Measurements from ENCODE around the gene SAMD11. TPM values are rescaled to one million over a fixed set of nuclear protein-coding genes. Genes with fewer than 3 reads are reported as not detected.
"Not testable (repeated sequence)": the region's sequence is repeated elsewhere in the genome, so short reads cannot be mapped to it uniquely, and the experiment has no call there.

Gene SAMD11
- total RNA-seq, 1 donor from 2014 or later = 46.2 TPM

DNA sequence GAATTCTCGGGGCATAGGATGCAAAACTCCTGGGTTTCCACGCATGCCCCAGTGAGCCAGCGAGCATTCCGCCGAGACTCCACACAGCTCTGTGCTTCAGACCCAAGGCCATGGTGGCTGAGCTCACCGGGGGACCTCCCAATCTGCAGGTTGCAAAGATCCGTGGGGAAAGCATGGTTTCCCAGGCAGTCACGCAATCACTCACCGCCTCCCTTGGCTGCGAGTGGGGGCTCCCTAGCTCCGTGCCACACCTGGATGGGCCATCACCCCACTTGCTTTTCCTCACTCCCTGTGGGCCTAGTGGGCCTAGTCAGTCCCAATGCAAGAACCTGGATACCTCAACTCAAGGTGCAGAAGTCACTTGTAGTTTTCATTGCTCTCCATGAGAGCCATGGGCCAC, 37.0 kb upstream of the SAMD11 start:
- H3K27ac Mint-ChIP-seq (ENCODE audit: unreplicated experiment) = peak overlapping the region; percentile 38
- H3K36me3 Mint-ChIP-seq (ENCODE audit: unreplicated experiment) = peaks cover 22% of the 10 kb centered on the region
- no peak for DNase-seq
- H3K27me3 Mint-ChIP-seq (ENCODE audit: unreplicated experiment) = peaks cover 10% of the 10 kb centered on the region
- H3K4me3 Mint-ChIP-seq (ENCODE audit: unreplicated experiment) = peak overlapping the region; percentile 74
- TF ChIP-seq, protein P1, sequence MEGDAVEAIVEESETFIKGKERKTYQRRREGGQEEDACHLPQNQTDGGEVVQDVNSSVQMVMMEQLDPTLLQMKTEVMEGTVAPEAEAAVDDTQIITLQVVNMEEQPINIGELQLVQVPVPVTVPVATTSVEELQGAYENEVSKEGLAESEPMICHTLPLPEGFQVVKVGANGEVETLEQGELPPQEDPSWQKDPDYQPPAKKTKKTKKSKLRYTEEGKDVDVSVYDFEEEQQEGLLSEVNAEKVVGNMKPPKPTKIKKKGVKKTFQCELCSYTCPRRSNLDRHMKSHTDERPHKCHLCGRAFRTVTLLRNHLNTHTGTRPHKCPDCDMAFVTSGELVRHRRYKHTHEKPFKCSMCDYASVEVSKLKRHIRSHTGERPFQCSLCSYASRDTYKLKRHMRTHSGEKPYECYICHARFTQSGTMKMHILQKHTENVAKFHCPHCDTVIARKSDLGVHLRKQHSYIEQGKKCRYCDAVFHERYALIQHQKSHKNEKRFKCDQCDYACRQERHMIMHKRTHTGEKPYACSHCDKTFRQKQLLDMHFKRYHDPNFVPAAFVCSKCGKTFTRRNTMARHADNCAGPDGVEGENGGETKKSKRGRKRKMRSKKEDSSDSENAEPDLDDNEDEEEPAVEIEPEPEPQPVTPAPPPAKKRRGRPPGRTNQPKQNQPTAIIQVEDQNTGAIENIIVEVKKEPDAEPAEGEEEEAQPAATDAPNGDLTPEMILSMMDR (IDR thresholded peaks at IDR 0.05; ENCODE audit: partially characterized antibody, unreplicated experiment) = no peak
- peaks cover 29% of the 10 kb centered on the region for H3K4me1 Mint-ChIP-seq (ENCODE audit: low read depth, unreplicated experiment)
- peaks cover 18% of the 10 kb centered on the region for H3K9me3 Mint-ChIP-seq (ENCODE audit: unreplicated experiment)

DNA sequence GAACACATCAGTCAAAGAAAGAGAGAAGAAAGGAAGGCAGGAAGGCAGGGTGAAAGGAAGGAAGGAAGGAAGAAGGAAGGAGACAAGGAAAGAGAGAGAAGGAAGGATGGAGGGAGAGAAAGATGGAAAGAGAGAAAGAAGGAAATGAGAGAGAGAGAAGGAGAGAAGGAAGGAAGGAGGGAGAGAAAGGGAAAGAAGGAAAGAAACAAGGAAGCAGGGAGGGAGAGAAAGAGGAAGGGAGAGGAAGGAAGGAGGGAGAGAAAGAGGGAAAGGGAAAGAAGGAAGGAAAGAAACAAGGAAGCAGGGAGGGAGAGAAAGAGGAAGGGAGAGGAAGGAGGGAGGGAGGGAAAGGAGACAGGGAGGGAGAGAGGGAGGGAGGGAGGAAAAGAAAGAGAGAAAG, 35.4 kb upstream of the SAMD11 start:
- Mint-ChIP-seq H3K36me3 (ENCODE audit: unreplicated experiment) (peaks cover 22% of the 10 kb centered on the region), H3K27me3 (ENCODE audit: unreplicated experiment) (peaks cover 6% of the 10 kb centered on the region), H3K9me3 (ENCODE audit: unreplicated experiment) (peaks cover 10% of the 10 kb centered on the region), H3K4me1 (ENCODE audit: low read depth, unreplicated experiment) (peaks cover 21% of the 10 kb centered on the region), H3K4me3 (ENCODE audit: unreplicated experiment) (no peak overlapping the region), H3K27ac (ENCODE audit: unreplicated experiment) (no peak overlapping the region)
- TF ChIP-seq, protein P1 (IDR thresholded peaks at IDR 0.05; ENCODE audit: partially characterized antibody, unreplicated experiment) = no peak
- DNase-seq = no peak

DNA sequence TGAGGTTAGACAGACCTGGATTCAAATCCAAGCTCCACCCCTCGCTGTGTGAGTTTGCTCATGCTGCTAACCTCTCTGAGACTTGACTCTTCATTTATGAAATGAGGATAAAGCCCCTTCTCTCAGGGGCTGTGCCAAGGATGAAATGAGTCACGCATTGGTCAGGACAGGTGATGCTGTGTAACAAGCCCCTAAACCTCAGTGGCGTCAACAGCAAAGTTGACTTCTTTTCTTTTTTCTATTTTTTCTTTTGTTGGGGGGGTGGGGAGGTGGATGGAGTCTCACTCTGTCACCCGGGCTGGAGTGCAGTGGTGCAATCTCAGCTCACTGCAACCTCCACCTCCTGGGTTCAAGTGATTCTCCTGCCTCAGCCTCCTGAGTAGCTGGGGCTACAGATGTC, 33.9 kb upstream of the SAMD11 start:
- H3K27me3 Mint-ChIP-seq (ENCODE audit: unreplicated experiment); H3K27ac Mint-ChIP-seq (ENCODE audit: unreplicated experiment); DNase-seq; H3K4me3 Mint-ChIP-seq (ENCODE audit: unreplicated experiment); H3K9me3 Mint-ChIP-seq (ENCODE audit: unreplicated experiment): not testable (repeated sequence)
- H3K4me1 Mint-ChIP-seq (ENCODE audit: low read depth, unreplicated experiment) = peaks cover 13% of the 10 kb centered on the region
- peaks cover 14% of the 10 kb centered on the region for H3K36me3 Mint-ChIP-seq (ENCODE audit: unreplicated experiment)

DNA sequence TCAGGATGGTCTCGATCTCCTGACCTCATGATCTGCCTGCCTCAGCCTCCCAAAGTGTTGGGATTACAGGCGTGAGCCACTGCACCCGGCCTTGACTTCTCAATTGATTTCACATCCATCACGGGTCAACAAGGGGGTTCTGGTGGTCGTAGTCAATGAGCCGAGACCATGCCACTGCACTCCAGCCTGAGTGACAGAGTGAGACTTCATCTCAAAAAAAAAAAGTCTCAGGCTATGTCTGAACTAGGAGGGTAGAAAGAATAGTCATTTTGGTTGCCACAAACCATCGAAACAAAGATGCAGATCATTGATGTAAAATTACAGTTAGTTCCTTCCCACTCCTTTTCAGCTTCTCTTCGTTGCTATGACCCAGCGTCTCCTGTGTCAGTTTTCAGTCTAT, 33.5 kb upstream of the SAMD11 start:
- not testable (repeated sequence) for H3K27me3 Mint-ChIP-seq (ENCODE audit: unreplicated experiment); H3K4me3 Mint-ChIP-seq (ENCODE audit: unreplicated experiment); H3K27ac Mint-ChIP-seq (ENCODE audit: unreplicated experiment)

DNA sequence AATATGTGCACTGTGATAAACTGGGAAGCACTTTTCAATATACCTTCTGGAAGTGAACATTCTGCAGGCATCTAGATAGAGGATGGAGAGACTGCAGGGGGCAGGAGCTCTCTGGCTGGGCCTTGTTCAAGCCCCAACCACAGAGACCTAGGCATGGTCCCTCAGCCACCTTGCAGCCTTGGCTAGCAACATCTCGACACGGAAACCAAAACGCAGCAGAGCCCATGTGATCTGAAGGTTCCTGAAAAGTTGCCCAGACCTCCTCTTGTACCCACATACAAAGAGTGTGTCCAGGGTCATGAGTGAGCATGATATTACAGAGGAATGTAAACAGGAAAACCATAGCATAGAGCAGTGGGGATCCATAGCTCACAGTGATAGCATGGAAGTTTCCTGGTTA, 33.1 kb upstream of the SAMD11 start:
- peaks cover 4% of the 10 kb centered on the region for H3K27me3 Mint-ChIP-seq (ENCODE audit: unreplicated experiment)

More for the DNA sequence above, 33.5 kb upstream of the SAMD11 start:
- not testable (repeated sequence) for H3K9me3 Mint-ChIP-seq (ENCODE audit: unreplicated experiment); DNase-seq
- peaks cover 10% of the 10 kb centered on the region for H3K36me3 Mint-ChIP-seq (ENCODE audit: unreplicated experiment)
- H3K4me1 Mint-ChIP-seq (ENCODE audit: low read depth, unreplicated experiment) = peaks cover 13% of the 10 kb centered on the region

DNA sequence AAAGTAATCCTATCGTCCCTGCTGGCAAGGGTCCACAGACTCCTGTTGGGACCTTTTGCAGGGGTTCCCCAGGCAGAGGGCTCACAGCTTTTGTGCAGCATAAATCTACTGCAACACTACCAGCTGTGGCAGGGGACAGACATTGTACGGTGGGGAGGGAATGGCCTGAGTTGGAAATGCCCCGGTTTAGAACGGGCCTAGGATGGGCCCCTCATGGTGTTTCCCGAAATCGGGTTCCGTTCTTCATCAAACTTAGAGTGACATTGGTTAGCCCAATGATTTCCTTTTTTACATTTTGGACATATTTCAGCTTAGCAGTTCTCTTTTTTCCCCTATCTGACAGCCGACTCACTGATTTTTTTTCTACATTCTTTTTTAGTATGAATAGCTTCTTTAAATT, 26.5 kb upstream of the SAMD11 start:
- Mint-ChIP-seq H3K27me3 (ENCODE audit: unreplicated experiment) (peaks cover 1% of the 10 kb centered on the region), H3K27ac (ENCODE audit: unreplicated experiment) (no peak overlapping the region), H3K36me3 (ENCODE audit: unreplicated experiment) (peaks cover 5% of the 10 kb centered on the region), H3K4me1 (ENCODE audit: low read depth, unreplicated experiment) (no peaks in the 10 kb centered on the region), H3K4me3 (ENCODE audit: unreplicated experiment) (no peak overlapping the region), H3K9me3 (ENCODE audit: unreplicated experiment) (peaks cover 8% of the 10 kb centered on the region)
- TF ChIP-seq, protein P1 (IDR thresholded peaks at IDR 0.05; ENCODE audit: partially characterized antibody, unreplicated experiment) = no peak
- DNase-seq = no peak

More for the DNA sequence above, 33.1 kb upstream of the SAMD11 start:
- Mint-ChIP-seq H3K9me3 (ENCODE audit: unreplicated experiment) (peaks cover 9% of the 10 kb centered on the region), H3K4me3 (ENCODE audit: unreplicated experiment) (no peak overlapping the region), H3K4me1 (ENCODE audit: low read depth, unreplicated experiment) (peaks cover 9% of the 10 kb centered on the region), H3K36me3 (ENCODE audit: unreplicated experiment) (peaks cover 7% of the 10 kb centered on the region), H3K27ac (ENCODE audit: unreplicated experiment) (no peak overlapping the region)
- no peak for DNase-seq
- TF ChIP-seq, protein P1 (IDR thresholded peaks at IDR 0.05; ENCODE audit: partially characterized antibody, unreplicated experiment) = no peak

DNA sequence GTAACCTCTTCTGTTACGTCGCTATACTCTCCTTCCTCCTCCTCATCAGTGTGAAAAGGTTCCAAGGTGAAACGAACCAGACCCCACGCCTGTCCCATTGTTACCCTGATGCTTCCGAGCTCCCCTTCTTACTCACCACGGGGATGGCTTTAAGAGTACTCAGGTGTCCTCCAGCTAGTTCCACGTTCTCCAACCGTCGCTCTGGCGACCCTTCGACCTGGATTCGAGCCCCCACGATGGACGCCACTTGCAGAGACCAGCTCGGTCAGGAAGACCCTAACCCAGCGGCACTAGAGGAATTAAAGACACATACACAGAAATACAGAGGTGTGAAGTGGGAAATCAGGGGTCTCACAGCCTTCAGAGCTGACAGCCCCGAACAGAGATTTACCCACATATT, 25.8 kb upstream of the SAMD11 start:
- not testable (repeated sequence) for H3K4me1 Mint-ChIP-seq (ENCODE audit: low read depth, unreplicated experiment); DNase-seq; H3K27me3 Mint-ChIP-seq (ENCODE audit: unreplicated experiment); H3K4me3 Mint-ChIP-seq (ENCODE audit: unreplicated experiment); H3K36me3 Mint-ChIP-seq (ENCODE audit: unreplicated experiment); H3K27ac Mint-ChIP-seq (ENCODE audit: unreplicated experiment); H3K9me3 Mint-ChIP-seq (ENCODE audit: unreplicated experiment)
